ENCODE results near the gene TBC1D8. TPM values are rescaled to one million over a fixed set of nuclear protein-coding genes. Genes with fewer than 3 reads are reported as not detected.

The TBC1D8 gene
- total and polyA plus RNA-seq, 3 donors from 2014 or later: 62.2 to 125 (median 90.1) TPM

GRCh38 chr2:101197215-101197745 is 46.1 kb upstream of the TBC1D8 start:
- no peaks in the 10 kb centered on the region for H3K27me3 ChIP-seq
- H3K9me3 ChIP-seq: no peaks in the 10 kb centered on the region
- 46 to 72% methylated on average over 1 of the region's 1 CpG for WGBS, 2 donors
- H3K27ac ChIP-seq: no peak overlapping the region
- no peaks in the 10 kb centered on the region for H3K4me1 ChIP-seq
- H3K4me3 ChIP-seq: no peak overlapping the region
- TF ChIP-seq CTCF (IDR thresholded peaks at IDR 0.05) (peak in 1 of 3 experiments; percentile 20), POLR2A (IDR thresholded peaks at IDR 0.05) (no peak)
- DNase-seq: no peak
- intact Hi-C loops (cut with DNase I; ENCODE audit: low total_unique reads): no loop called here
- no peaks in the 10 kb centered on the region for H3K36me3 ChIP-seq (ENCODE audit: low read depth, missing control alignments)

GRCh38 chr2:101195871-101196661 is 44.9 kb upstream of the TBC1D8 start:
- TF ChIP-seq POLR2A (IDR thresholded peaks at IDR 0.05) (no peak), CTCF (IDR thresholded peaks at IDR 0.05) (no peak)
- Histone ChIP-seq H3K4me3 (no peak overlapping the region), H3K36me3 (ENCODE audit: low read depth, missing control alignments) (no peaks in the 10 kb centered on the region), H3K9me3 (no peaks in the 10 kb centered on the region), H3K27me3 (no peaks in the 10 kb centered on the region), H3K4me1 (no peaks in the 10 kb centered on the region), H3K27ac (no peak overlapping the region)
- intact Hi-C loops (cut with DNase I; ENCODE audit: low total_unique reads): no loop called here
- DNase-seq: no peak
- WGBS, 2 donors: 90% methylated on average over 9 of the region's 9 CpGs

GRCh38 chr2:101193033-101193626 is 41.9 kb upstream of the TBC1D8 start:
- TF ChIP-seq CTCF (IDR thresholded peaks at IDR 0.05) (no peak), POLR2A (IDR thresholded peaks at IDR 0.05) (no peak)
- H3K4me3 ChIP-seq: no peak overlapping the region
- intact Hi-C loops (cut with DNase I; ENCODE audit: low total_unique reads): no loop called here
- no peaks in the 10 kb centered on the region for H3K4me1 ChIP-seq
- no peak overlapping the region for H3K27ac ChIP-seq
- H3K27me3 ChIP-seq: no peaks in the 10 kb centered on the region
- 91 to 96% methylated on average over 10 to 11 of the region's 11 CpGs for WGBS, 2 donors
- DNase-seq: no peak
- no peaks in the 10 kb centered on the region for H3K36me3 ChIP-seq (ENCODE audit: low read depth, missing control alignments)
- H3K9me3 ChIP-seq: no peaks in the 10 kb centered on the region

DNA sequence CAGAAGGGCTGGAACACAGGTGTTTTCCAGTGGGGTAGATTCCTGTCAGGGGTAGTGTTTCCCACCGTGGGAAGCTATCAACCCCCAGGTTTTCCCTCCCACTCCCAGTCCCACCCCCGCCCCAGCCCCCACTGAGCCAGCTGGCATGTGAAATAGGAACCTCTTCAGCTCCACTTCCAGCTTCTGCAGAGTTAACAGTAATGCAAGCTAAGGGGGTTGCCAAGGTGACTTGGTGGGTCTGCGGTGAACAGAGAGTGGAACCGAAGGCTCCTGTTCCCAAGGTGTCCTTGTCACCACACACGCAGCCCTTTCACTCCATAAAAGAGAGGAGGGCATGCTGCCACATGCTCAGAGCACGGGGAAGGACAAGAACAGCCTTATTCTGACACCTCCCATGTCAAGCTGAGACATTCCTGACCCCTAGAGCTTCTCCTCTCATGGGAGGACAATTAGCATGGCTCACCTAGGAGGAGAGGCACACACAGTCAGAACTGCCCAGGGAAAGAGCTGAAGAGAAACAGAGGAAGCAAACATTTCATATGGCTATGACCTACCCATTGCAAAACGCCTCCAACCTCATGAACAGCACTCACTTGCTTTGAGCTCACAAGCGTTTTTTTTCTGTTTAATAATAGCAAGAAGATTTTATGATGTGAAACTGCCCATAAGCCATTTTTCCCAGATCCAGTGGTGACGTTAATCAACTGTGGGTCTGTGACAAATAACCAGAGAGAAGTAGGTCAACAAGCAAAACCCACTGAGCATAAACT is 39.8 kb upstream of the TBC1D8 start:
- H3K4me1 ChIP-seq: no peaks in the 10 kb centered on the region
- intact Hi-C loops (cut with DNase I; ENCODE audit: low total_unique reads): no loop called here
- no peak for DNase-seq

More for the DNA sequence above, 39.8 kb upstream of the TBC1D8 start:
- no peak overlapping the region for H3K4me3 ChIP-seq
- WGBS, 2 donors: 53 to 60% methylated on average over 7 to 9 of the region's 9 CpGs
- no peaks in the 10 kb centered on the region for H3K9me3 ChIP-seq
- TF ChIP-seq CTCF (IDR thresholded peaks at IDR 0.05) (no peak), POLR2A (IDR thresholded peaks at IDR 0.05) (no peak)
- H3K27me3 ChIP-seq: no peaks in the 10 kb centered on the region
- no peak overlapping the region for H3K27ac ChIP-seq
- no peaks in the 10 kb centered on the region for H3K36me3 ChIP-seq (ENCODE audit: low read depth, missing control alignments)

Measured in testis (tissue), 3 donors.